HCT116 (cell line): ENCODE results near the gene MARK1. TPM values are rescaled to one million over a fixed set of nuclear protein-coding genes. Genes with fewer than 3 reads are reported as not detected.

ENCODE experiments used
- ATAC-seq: fragments of 200-7000 bp; cut with Tn5 transposase; 2 replicates; pipeline ENCODE4 v1.9.1; 2020; ENCODE audit warnings: mild to moderate bottlenecking, moderate library complexity
- BruUV-seq: library from RNA; stranded (reverse); fragments of 400-500 nt; replicated peaks from 2 replicates; lab custom pipeline; 2021; lab: Mats Ljungman, UMichigan
- CTCF ChIA-PET: fragments of 300-600 bp; sonication (Branson Sonifier 250); formaldehyde crosslinking; loops from one replicate; lab custom pipeline; 2021; ENCODE audit warnings: antibody characterized with exemption; lab: Charles Lee
- POLR2A ChIA-PET: fragments of 300-600, 350-600 bp; sonication (Branson Sonifier 250); formaldehyde crosslinking; loops from one replicate; lab custom pipeline; 2021; ENCODE audit warnings: antibody characterized with exemption; lab: Charles Lee
- RAD21 ChIA-PET, 2 experiments: fragments of 300-600 bp; sonication (Branson Sonifier 250); formaldehyde crosslinking; loops; one replicate each; lab custom pipeline; 2023; ENCODE audit warnings: low total read pairs in 2 of 2; ENCODE audit not compliant: uncharacterized antibody in 2 of 2, unreplicated experiment in 2 of 2, low non-redundant PET in 1 of 2; lab: Charles Lee
- DNase-seq: peaks from one replicate; pipeline ENCODE4 v3.0.0-alpha.2; 2010; ENCODE audit warnings: low read depth, low spot score
- H2AFZ ChIP-seq: fragments of 200-600 bp; shearing (Covaris generic), sonication (generic); 2 replicates; pipeline ENCODE4 v1.6.1; 2017; ENCODE audit warnings: low read depth, mixed run types, mixed read lengths, antibody characterized with exemption, low read length; ENCODE audit not compliant: poor library complexity, severe bottlenecking
- H3K27ac ChIP-seq: 2 replicates; pipeline ENCODE4 v1.5.1; 2012; ENCODE audit warnings: low read depth, low read length
- H3K27me3 ChIP-seq: fragments of 200-600 bp; sonication (generic); 2 replicates; pipeline ENCODE4 v1.6.1; 2016; ENCODE audit warnings: mixed run types, low read length, mixed read lengths; ENCODE audit not compliant: insufficient read depth
- H3K36me3 ChIP-seq, 2 experiments: fragments of 200-500 bp in 1 of 2; fragments of 200-600 bp in 1 of 2; sonication (Bioruptor generic) in 1 of 2; sonication (generic) in 1 of 2; 2 replicates each; pipeline versions ENCODE4 v1.5.1 to v1.6.1; 2014 to 2016; ENCODE audit warnings: low read length in 2 of 2, inconsistent platforms in 1 of 2, mixed read lengths in 1 of 2, mixed run types in 1 of 2; ENCODE audit not compliant: insufficient read depth in 2 of 2, control insufficient read depth in 1 of 2
- H3K4me1 ChIP-seq, 2 experiments: fragments of 200-600 bp in 1 of 2; sonication (generic) in 1 of 2; 2 replicates each; pipeline versions ENCODE4 v1.5.1 to v1.6.1; 2012 to 2017; ENCODE audit warnings: low read length in 2 of 2, inconsistent platforms in 1 of 2, mild to moderate bottlenecking in 1 of 2, mixed read lengths in 1 of 2, mixed run types in 1 of 2, moderate library complexity in 1 of 2; ENCODE audit not compliant: insufficient read depth in 2 of 2, control insufficient read depth in 1 of 2
- H3K4me2 ChIP-seq: fragments of 200-600 bp; sonication (generic); 2 replicates; pipeline ENCODE4 v1.6.1; 2017; ENCODE audit warnings: mixed run types, low read length, mixed read lengths
- H3K4me3 ChIP-seq, 2 experiments: fragments of 200-600 bp in 1 of 2; sonication (generic) in 1 of 2; replicated peaks in 1 of 2; 2 replicates each; pipeline ENCODE4 v1.5.1; 2011 to 2016; ENCODE audit warnings: low read length in 2 of 2, control low read depth in 1 of 2, low read depth in 1 of 2, mild to moderate bottlenecking in 1 of 2, mixed read lengths in 1 of 2, mixed run types in 1 of 2
- H3K79me2 ChIP-seq: fragments of 200-600 bp; sonication (generic); 2 replicates; pipeline ENCODE4 v1.6.1; 2017; ENCODE audit warnings: mild to moderate bottlenecking, mixed run types, low read length, moderate library complexity, mixed read lengths; ENCODE audit not compliant: insufficient read depth
- H3K9ac ChIP-seq: fragments of 200-600 bp; sonication (generic); 2 replicates; pipeline ENCODE4 v1.6.1; 2016; ENCODE audit warnings: low read length, mixed read lengths
- H3K9me2 ChIP-seq: fragments of 200-600 bp; sonication (generic), shearing (Covaris generic); 2 replicates; pipeline ENCODE4 v1.6.1; 2017; ENCODE audit warnings: mixed run types, mild to moderate bottlenecking, moderate library complexity; ENCODE audit not compliant: insufficient read depth
- H3K9me3 ChIP-seq, 2 experiments: fragments of 200-500 bp in 1 of 2; fragments of 200-600 bp in 1 of 2; sonication (Bioruptor generic) in 1 of 2; sonication (generic) in 1 of 2; 2 replicates each; pipeline ENCODE4 v1.6.1; 2014 to 2017; ENCODE audit warnings: low read length in 2 of 2, mixed read lengths in 2 of 2, inconsistent platforms in 1 of 2, low read depth in 1 of 2, mild to moderate bottlenecking in 1 of 2, mixed run types in 1 of 2, moderate library complexity in 1 of 2; ENCODE audit not compliant: control insufficient read depth in 1 of 2, insufficient read depth in 1 of 2
- H4K20me1 ChIP-seq: fragments of 200-600 bp; sonication (generic), shearing (Covaris generic); 2 replicates; pipeline ENCODE4 v1.6.1; 2017; ENCODE audit warnings: mixed run types, mild to moderate bottlenecking, moderate library complexity; ENCODE audit not compliant: insufficient read depth
- CBX3 ChIP-seq: IDR thresholded peaks from 2 replicates; pipeline ENCODE4 v1.6.1; 2012; ENCODE audit warnings: low read depth
- CEBPB ChIP-seq: IDR thresholded peaks from 2 replicates; pipeline ENCODE4 v1.6.1; 2012; ENCODE audit warnings: low read depth
- EGR1 ChIP-seq: IDR thresholded peaks from 2 replicates; pipeline ENCODE4 v1.6.1; 2012; ENCODE audit warnings: low read depth
- EZH2phosphoT487 ChIP-seq: fragments of 200-600 bp; IDR thresholded peaks from 2 replicates; pipeline ENCODE4 v1.6.1; 2018; ENCODE audit warnings: antibody characterized with exemption, borderline replicate concordance
- FOSL1 ChIP-seq: IDR thresholded peaks from 2 replicates; pipeline ENCODE4 v1.6.1; 2012; ENCODE audit warnings: low read depth
- JUND ChIP-seq: IDR thresholded peaks from 2 replicates; pipeline ENCODE4 v1.6.1; 2012
- MAX ChIP-seq: IDR thresholded peaks from 2 replicates; pipeline ENCODE4 v1.6.1; 2012
- POLR2A ChIP-seq: IDR thresholded peaks from 2 replicates; pipeline ENCODE4 v1.7.0; 2011; ENCODE audit warnings: borderline replicate concordance; ENCODE audit not compliant: insufficient read depth, insufficient read length; ENCODE audit errors: extremely low read depth
- POLR2AphosphoS5 ChIP-seq: IDR thresholded peaks from 2 replicates; pipeline ENCODE4 v1.6.1; 2011; ENCODE audit warnings: mild to moderate bottlenecking, low read depth, low read length, moderate library complexity
- RAD21 ChIP-seq: IDR thresholded peaks from 2 replicates; pipeline ENCODE4 v1.6.1; 2012; ENCODE audit warnings: low read depth, mild to moderate bottlenecking
- SIN3A ChIP-seq: IDR thresholded peaks from 2 replicates; pipeline ENCODE4 v1.6.1; 2012; ENCODE audit warnings: low read depth
- SP1 ChIP-seq: IDR thresholded peaks from 2 replicates; pipeline ENCODE4 v1.6.1; 2012; ENCODE audit warnings: low read depth
- SRF ChIP-seq: IDR thresholded peaks from 2 replicates; pipeline ENCODE4 v1.6.1; 2012; ENCODE audit warnings: low read depth
- TCF7L2 ChIP-seq: IDR thresholded peaks from 2 replicates; pipeline ENCODE4 v1.7.0; 2011; ENCODE audit warnings: borderline replicate concordance, inconsistent platforms; ENCODE audit not compliant: insufficient read depth, insufficient read length; ENCODE audit errors: extremely low read depth
- YY1 ChIP-seq: IDR thresholded peaks from 2 replicates; pipeline ENCODE4 v1.6.1; 2011; ENCODE audit warnings: low read length, low read depth, moderate library complexity, mild to moderate bottlenecking; ENCODE audit not compliant: insufficient replicate concordance; ENCODE audit errors: extremely low read depth
- intact Hi-C: fragments of 100-400 bp; cut with micrococcal nuclease; formaldehyde crosslinking; loops from 2 replicates; pipeline ENCODE4 v1.10.0; 2022
- total RNA-seq: library from RNA; stranded (reverse); gene quantifications from one replicate; pipeline ENCODE4 v1.2.1, GENCODE V29; 2021; ENCODE audit not compliant: unreplicated experiment
- TF ChIP-seq, protein P1 (sequence below): IDR thresholded peaks from 2 replicates; pipeline ENCODE4 v1.6.1; 2012
- TF ChIP-seq, protein P2 (sequence below), 3 experiments: fragments of 200-600 bp in 1 of 3; sonication (generic) in 1 of 3; IDR thresholded peaks in 2 of 3; conservative IDR thresholded peaks in 1 of 3; 2 replicates each; pipeline ENCODE4 v1.5.1; 2012 to 2017; ENCODE audit warnings: low read depth in 2 of 3, low read length in 2 of 3, antibody characterized with exemption in 1 of 3, borderline replicate concordance in 1 of 3, control low read depth in 1 of 3, mild to moderate bottlenecking in 1 of 3, mixed read lengths in 1 of 3, mixed run types in 1 of 3, moderate library complexity in 1 of 3; ENCODE audit not compliant: insufficient read depth in 1 of 3

MARK1 gene
- total RNA-seq, 1 experiment from 2014 or later: 3.6 TPM

- BruUV-seq: no TSS peak
These were observed 1.6 kb upstream of the MARK1 start for GRCh38 chr1:220526294-220526693.

GRCh38 chr1:220527279-220527907 is 543 bp upstream of the MARK1 start:
- Histone ChIP-seq H3K9me2 (no peaks in the 10 kb centered on the region), H3K79me2 (no peaks in the 10 kb centered on the region), H3K27me3 (0 out of 2 replicates have a peak, but pooled peaks cover 3% of the 10 kb centered on the region), H3K4me1 (peaks cover 0 to 22% of the 10 kb centered on the region in 2 experiments; a peak in 1 of 4 replicates), H3K9ac (peak overlapping the region; percentile 69), H4K20me1 (no peaks in the 10 kb centered on the region), H3K4me3 (peak overlapping the region; percentile 58 to 71), H3K9me3 (no peaks in the 10 kb centered on the region), H3K27ac (peak overlapping the region; percentile 57; the same call in 1 of the 2 replicates), H3K36me3 (no peaks in the 10 kb centered on the region), H3K4me2 (peak overlapping the region; percentile 77), H2AFZ (peak overlapping the region; percentile 55)
- no peak for DNase-seq
- TSS peak; percentile 56 for BruUV-seq
- peak; percentile 37 for ATAC-seq
- POLR2A ChIA-PET: no interaction called here
- CTCF ChIA-PET: interaction anchor here (0.9 kb wide), 1 partner anchor 247 kb away, joined by 3 read pairs; no protein-coding TSS in a partner anchor
- RAD21 ChIA-PET: no interaction called here
- intact Hi-C loops: loop anchor here (5.0 to 10.0 kb wide), 3 partner anchors 153 to 250 kb away; no protein-coding TSS in a partner anchor
- TF ChIP-seq, protein P1, sequence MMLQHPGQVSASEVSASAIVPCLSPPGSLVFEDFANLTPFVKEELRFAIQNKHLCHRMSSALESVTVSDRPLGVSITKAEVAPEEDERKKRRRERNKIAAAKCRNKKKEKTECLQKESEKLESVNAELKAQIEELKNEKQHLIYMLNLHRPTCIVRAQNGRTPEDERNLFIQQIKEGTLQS: no peak
- peak; percentile 55; the same call in 1 of the 2 replicates for TF ChIP-seq MAX
- TF ChIP-seq TCF7L2: no peak
- TF ChIP-seq JUND: no peak
- no peak for TF ChIP-seq RAD21
- no peak for TF ChIP-seq YY1
- peak; percentile 35; the same call in 1 of the 2 replicates for TF ChIP-seq POLR2AphosphoS5
- no peak for TF ChIP-seq CEBPB
- no peak for TF ChIP-seq EZH2phosphoT487
- no peak for TF ChIP-seq SRF
- TF ChIP-seq CBX3: no peak
- no peak for TF ChIP-seq EGR1
- no peak for TF ChIP-seq SP1
- TF ChIP-seq SIN3A: no peak; the same call in 1 of the 2 replicates
- peak; percentile 46 for TF ChIP-seq POLR2A

More at GRCh38 chr1:220526294-220526693, 1.6 kb upstream of the MARK1 start:
- Histone ChIP-seq H4K20me1 (no peaks in the 10 kb centered on the region), H3K9me3 (no peaks in the 10 kb centered on the region), H3K4me3 (no peak overlapping the region), H2AFZ (peak overlapping the region; percentile 39), H3K79me2 (no peaks in the 10 kb centered on the region), H3K27me3 (0 out of 2 replicates have a peak, but pooled peaks cover 3% of the 10 kb centered on the region), H3K36me3 (no peaks in the 10 kb centered on the region), H3K4me2 (no peak overlapping the region; the same call in 1 of the 2 replicates), H3K9me2 (no peaks in the 10 kb centered on the region), H3K9ac (no peak overlapping the region), H3K27ac (no peak overlapping the region), H3K4me1 (peaks cover 0 to 22% of the 10 kb centered on the region in 2 experiments; a peak in 1 of 4 replicates)
- RAD21 ChIA-PET: no interaction called here
- peak; percentile 36; the same call in 1 of the 2 replicates for TF ChIP-seq CEBPB
- TF ChIP-seq, protein P2, sequence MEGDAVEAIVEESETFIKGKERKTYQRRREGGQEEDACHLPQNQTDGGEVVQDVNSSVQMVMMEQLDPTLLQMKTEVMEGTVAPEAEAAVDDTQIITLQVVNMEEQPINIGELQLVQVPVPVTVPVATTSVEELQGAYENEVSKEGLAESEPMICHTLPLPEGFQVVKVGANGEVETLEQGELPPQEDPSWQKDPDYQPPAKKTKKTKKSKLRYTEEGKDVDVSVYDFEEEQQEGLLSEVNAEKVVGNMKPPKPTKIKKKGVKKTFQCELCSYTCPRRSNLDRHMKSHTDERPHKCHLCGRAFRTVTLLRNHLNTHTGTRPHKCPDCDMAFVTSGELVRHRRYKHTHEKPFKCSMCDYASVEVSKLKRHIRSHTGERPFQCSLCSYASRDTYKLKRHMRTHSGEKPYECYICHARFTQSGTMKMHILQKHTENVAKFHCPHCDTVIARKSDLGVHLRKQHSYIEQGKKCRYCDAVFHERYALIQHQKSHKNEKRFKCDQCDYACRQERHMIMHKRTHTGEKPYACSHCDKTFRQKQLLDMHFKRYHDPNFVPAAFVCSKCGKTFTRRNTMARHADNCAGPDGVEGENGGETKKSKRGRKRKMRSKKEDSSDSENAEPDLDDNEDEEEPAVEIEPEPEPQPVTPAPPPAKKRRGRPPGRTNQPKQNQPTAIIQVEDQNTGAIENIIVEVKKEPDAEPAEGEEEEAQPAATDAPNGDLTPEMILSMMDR (IDR thresholded peaks at IDR 0.05 in 2 of 3, conservative IDR thresholded peaks at IDR 0.05 in 1 of 3; ENCODE audit: borderline replicate concordance in 1 of 3, insufficient read depth in 1 of 3, low read depth in 2 of 3, low read length in 2 of 3): peak in 2 of 3 experiments; percentile 44 to 45; a peak in 3 of 6 replicates
- peak; percentile 33 for TF ChIP-seq RAD21
- TF ChIP-seq FOSL1: no peak
- DNase-seq (no peak), ATAC-seq (no peak)
- POLR2A ChIA-PET: no interaction called here
- intact Hi-C loops: loop anchor here (5.0 to 10.0 kb wide), 3 partner anchors 151 to 251 kb away; no protein-coding TSS in a partner anchor
- CTCF ChIA-PET: no interaction called here
